ENCODE data around the gene ZNF148.

ZNF148 gene

GRCh38 chr3:125212091-125212508 is 163.0 kb downstream of the ZNF148 start:
- TF ChIP-seq, protein P1, sequence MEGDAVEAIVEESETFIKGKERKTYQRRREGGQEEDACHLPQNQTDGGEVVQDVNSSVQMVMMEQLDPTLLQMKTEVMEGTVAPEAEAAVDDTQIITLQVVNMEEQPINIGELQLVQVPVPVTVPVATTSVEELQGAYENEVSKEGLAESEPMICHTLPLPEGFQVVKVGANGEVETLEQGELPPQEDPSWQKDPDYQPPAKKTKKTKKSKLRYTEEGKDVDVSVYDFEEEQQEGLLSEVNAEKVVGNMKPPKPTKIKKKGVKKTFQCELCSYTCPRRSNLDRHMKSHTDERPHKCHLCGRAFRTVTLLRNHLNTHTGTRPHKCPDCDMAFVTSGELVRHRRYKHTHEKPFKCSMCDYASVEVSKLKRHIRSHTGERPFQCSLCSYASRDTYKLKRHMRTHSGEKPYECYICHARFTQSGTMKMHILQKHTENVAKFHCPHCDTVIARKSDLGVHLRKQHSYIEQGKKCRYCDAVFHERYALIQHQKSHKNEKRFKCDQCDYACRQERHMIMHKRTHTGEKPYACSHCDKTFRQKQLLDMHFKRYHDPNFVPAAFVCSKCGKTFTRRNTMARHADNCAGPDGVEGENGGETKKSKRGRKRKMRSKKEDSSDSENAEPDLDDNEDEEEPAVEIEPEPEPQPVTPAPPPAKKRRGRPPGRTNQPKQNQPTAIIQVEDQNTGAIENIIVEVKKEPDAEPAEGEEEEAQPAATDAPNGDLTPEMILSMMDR (IDR thresholded peaks at IDR 0.05; ENCODE audit: borderline replicate concordance, control extremely low read depth, extremely low read depth, insufficient read depth, missing control alignments), result no peak
- in situ Hi-C loops (cut with MboI; ENCODE audit: low sequenced_read_pairs, unreplicated experiment), result loop anchor here (10.0 kb wide), 1 partner anchor 223 kb away; no protein-coding TSS in a partner anchor
- no peak for DNase-seq (ENCODE audit: low spot score)

- no peak for DNase-seq (ENCODE audit: low spot score)
- in situ Hi-C loops (cut with MboI; ENCODE audit: low sequenced_read_pairs, unreplicated experiment), result loop anchor here (10.0 kb wide), 1 partner anchor 223 kb away; no protein-coding TSS in a partner anchor
Measured at GRCh38 chr3:125211523-125212090, 163.5 kb downstream of the ZNF148 start.

DNA sequence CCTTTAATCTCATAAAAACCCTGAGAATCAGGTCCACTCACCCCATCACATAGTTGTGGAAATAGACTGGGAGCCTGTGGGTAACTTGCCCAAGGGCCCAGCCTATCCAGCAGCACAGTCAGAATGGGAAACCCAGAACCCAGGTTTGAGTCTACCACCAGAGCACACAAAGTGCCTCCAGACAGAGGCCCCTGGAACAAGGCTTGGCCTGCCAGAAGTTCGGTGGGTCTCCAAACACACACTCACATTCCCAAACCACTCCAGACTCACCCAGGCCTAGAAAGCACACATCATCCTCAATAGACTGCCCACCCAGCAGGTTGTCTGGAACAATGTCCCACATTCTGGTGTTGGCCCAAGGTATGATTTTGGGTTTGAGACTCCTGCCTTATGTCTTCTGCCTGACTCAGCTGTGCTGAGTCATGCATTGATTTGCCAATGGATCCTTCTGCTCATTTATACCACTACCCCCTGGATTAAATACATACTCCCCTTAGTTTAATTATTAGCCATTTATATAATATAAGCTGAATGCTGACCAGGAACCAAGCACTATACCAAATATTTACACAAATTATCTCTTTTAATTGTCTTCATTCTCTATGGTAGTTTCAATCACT is 167.1 kb downstream of the ZNF148 start:
- TF ChIP-seq, protein P1 (IDR thresholded peaks at IDR 0.05; ENCODE audit: borderline replicate concordance, control extremely low read depth, extremely low read depth, insufficient read depth, missing control alignments), result no peak
- in situ Hi-C loops (cut with MboI; ENCODE audit: low sequenced_read_pairs, unreplicated experiment), result no loop called here
- DNase-seq (ENCODE audit: low spot score), result no peak

More at GRCh38 chr3:125211523-125212090, 163.5 kb downstream of the ZNF148 start:
- TF ChIP-seq, protein P1 (IDR thresholded peaks at IDR 0.05; ENCODE audit: borderline replicate concordance, control extremely low read depth, extremely low read depth, insufficient read depth, missing control alignments), result no peak

DNA sequence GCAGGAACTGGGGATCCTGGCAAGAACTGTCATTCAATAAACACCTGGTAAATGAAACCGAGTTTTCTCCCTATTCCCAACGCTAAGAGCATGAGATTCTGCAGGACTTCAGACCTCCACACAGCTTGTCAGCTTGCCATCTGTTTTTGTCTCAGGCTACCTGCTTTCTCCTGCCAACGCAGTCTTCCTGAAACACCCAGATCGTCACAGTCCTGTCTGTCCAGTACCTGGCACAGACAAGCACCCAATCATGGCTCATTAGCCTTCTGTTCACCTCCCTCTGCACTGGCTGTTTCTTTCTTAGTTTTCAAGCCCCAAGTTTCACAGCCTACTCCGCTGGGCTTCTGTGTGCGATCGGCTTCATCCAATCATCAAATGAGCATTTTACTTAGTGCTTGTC is 167.6 kb downstream of the ZNF148 start:
- TF ChIP-seq, protein P1 (IDR thresholded peaks at IDR 0.05; ENCODE audit: borderline replicate concordance, control extremely low read depth, extremely low read depth, insufficient read depth, missing control alignments), result no peak
- in situ Hi-C loops (cut with MboI; ENCODE audit: low sequenced_read_pairs, unreplicated experiment), result no loop called here
- DNase-seq (ENCODE audit: low spot score), result no peak

DNA sequence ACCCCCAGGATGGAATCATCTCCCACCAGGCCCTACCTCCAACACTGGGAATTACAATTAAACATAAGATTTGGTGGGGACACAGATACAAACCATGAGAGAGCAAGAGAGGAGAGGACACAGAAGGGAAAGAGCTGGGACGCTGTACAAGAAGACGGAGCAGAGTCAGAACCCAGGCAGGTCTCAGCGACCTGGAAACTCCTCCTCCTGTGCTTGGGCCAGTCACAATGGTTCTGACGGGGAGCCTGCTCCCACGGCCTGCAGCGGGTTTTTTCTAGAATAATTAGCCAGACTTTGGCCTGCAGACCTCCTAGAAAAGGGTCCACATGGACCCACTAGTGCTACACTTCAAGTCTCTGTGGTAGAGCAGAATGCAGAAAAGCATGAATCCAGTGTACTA is 168.2 kb downstream of the ZNF148 start:
- DNase-seq (ENCODE audit: low spot score), result no peak
- in situ Hi-C loops (cut with MboI; ENCODE audit: low sequenced_read_pairs, unreplicated experiment), result no loop called here
- TF ChIP-seq, protein P1 (IDR thresholded peaks at IDR 0.05; ENCODE audit: borderline replicate concordance, control extremely low read depth, extremely low read depth, insufficient read depth, missing control alignments), result no peak

GRCh38 chr3:125203731-125204130 is 171.4 kb downstream of the ZNF148 start:
- TF ChIP-seq, protein P1 (IDR thresholded peaks at IDR 0.05; ENCODE audit: borderline replicate concordance, control extremely low read depth, extremely low read depth, insufficient read depth, missing control alignments), result no peak
- in situ Hi-C loops (cut with MboI; ENCODE audit: low sequenced_read_pairs, unreplicated experiment), result no loop called here
- no peak for DNase-seq (ENCODE audit: low spot score)

Data from GM13976 (cell line).